ENCODE measurements around the gene TNIP2.

Gene TNIP2

GRCh38 chr4:2753436-2753835 lies 2.7 kb downstream of the TNIP2 start:
- TF ChIP-seq CTCF (conservative IDR thresholded peaks at IDR 0.05; ENCODE audit: low read depth, low read length) = no peak

GRCh38 chr4:2750719-2751605 lies 5.2 kb downstream of the TNIP2 start:
- Histone ChIP-seq H2AFZ (ENCODE audit: low read depth) (no peak overlapping the region), H3K27me3 (ENCODE audit: insufficient read depth, low read depth) (no peaks in the 10 kb centered on the region), H3K9ac (no peak overlapping the region), H3K4me2 (no peak overlapping the region), H4K20me1 (ENCODE audit: insufficient read depth) (no peaks in the 10 kb centered on the region), H3K4me1 (ENCODE audit: low read depth, poor library complexity, severe bottlenecking) (peaks cover 30% of the 10 kb centered on the region), H3K4me3 (IDR thresholded peaks at IDR 0.05; ENCODE audit: insufficient read depth, low read depth, low read length) (no peak overlapping the region), H3K79me2 (ENCODE audit: insufficient read depth, low read depth) (peaks cover 12% of the 10 kb centered on the region; the same call in 1 of the 2 replicates), H3K36me3 (ENCODE audit: insufficient read depth) (no peaks in the 10 kb centered on the region), H3K27ac (no peak overlapping the region)
- TF ChIP-seq CTCF (conservative IDR thresholded peaks at IDR 0.05; ENCODE audit: low read depth, low read length) = no peak

More at GRCh38 chr4:2753436-2753835, 2.7 kb downstream of the TNIP2 start:
- no peaks in the 10 kb centered on the region for H3K27me3 ChIP-seq (ENCODE audit: insufficient read depth, low read depth)
- no peaks in the 10 kb centered on the region for H3K36me3 ChIP-seq (ENCODE audit: insufficient read depth)
- no peak overlapping the region for H3K4me2 ChIP-seq
- H3K4me1 ChIP-seq (ENCODE audit: low read depth, poor library complexity, severe bottlenecking) = peaks cover 7% of the 10 kb centered on the region
- no peak overlapping the region for H3K27ac ChIP-seq
- no peaks in the 10 kb centered on the region for H4K20me1 ChIP-seq (ENCODE audit: insufficient read depth)
- no peak overlapping the region for H3K4me3 ChIP-seq (IDR thresholded peaks at IDR 0.05; ENCODE audit: insufficient read depth, low read depth, low read length)
- peaks cover 12% of the 10 kb centered on the region; the same call in 1 of the 2 replicates for H3K79me2 ChIP-seq (ENCODE audit: insufficient read depth, low read depth)
- H2AFZ ChIP-seq (ENCODE audit: low read depth) = no peak overlapping the region
- no peak overlapping the region for H3K9ac ChIP-seq

GRCh38 chr4:2746891-2747695 lies 9.0 kb downstream of the TNIP2 start:
- peak overlapping the region; percentile 72 for H3K4me2 ChIP-seq

More at GRCh38 chr4:2746891-2747695, 9.0 kb downstream of the TNIP2 start:
- Histone ChIP-seq H3K4me3 (IDR thresholded peaks at IDR 0.05; ENCODE audit: insufficient read depth, low read depth, low read length) (no peak overlapping the region), H3K27ac (peak overlapping the region; percentile 87), H3K79me2 (ENCODE audit: insufficient read depth, low read depth) (peaks cover 6% of the 10 kb centered on the region; the same call in 1 of the 2 replicates), H3K4me1 (ENCODE audit: low read depth, poor library complexity, severe bottlenecking) (peaks cover 51% of the 10 kb centered on the region), H4K20me1 (ENCODE audit: insufficient read depth) (no peaks in the 10 kb centered on the region), H2AFZ (ENCODE audit: low read depth) (no peak overlapping the region), H3K27me3 (ENCODE audit: insufficient read depth, low read depth) (no peaks in the 10 kb centered on the region), H3K9ac (no peak overlapping the region; the same call in 1 of the 2 replicates), H3K36me3 (ENCODE audit: insufficient read depth) (no peaks in the 10 kb centered on the region)
- TF ChIP-seq CTCF (conservative IDR thresholded peaks at IDR 0.05; ENCODE audit: low read depth, low read length) = no peak

All from KMS-11 (cell line).